Activated naive CD4-positive, alpha-beta T cell treated with anti-CD3 and anti-CD28 coated beads for 36 hours (primary cell): ENCODE data around the gene SLC27A1. TPM values are rescaled to one million over a fixed set of nuclear protein-coding genes. Genes with fewer than 3 reads are reported as not detected.

Source experiments
- CTCF ChIA-PET: fragments of 350-600 bp; sonication (Branson Sonifier 250); formaldehyde crosslinking; loops from one replicate; lab custom pipeline; 2021; ENCODE audit warnings: antibody characterized with exemption; lab: Charles Lee
- DNase-seq: peaks from one replicate; pipeline ENCODE4 v3.0.0-alpha.2; 2020
- H3K27ac Mint-ChIP-seq: one replicate; pipeline ENCODE4 v1.8.0; 2021; ENCODE audit warnings: mild to moderate bottlenecking, mixed read lengths
- H3K27me3 Mint-ChIP-seq: one replicate; pipeline ENCODE4 v1.8.0; 2021; ENCODE audit warnings: low read depth, mixed read lengths
- H3K36me3 Mint-ChIP-seq: one replicate; pipeline ENCODE4 v1.8.0; 2021; ENCODE audit warnings: low read depth, mixed read lengths
- H3K4me1 Mint-ChIP-seq: one replicate; pipeline ENCODE4 v1.8.0; 2021; ENCODE audit warnings: low read depth, mixed read lengths
- H3K4me3 Mint-ChIP-seq: one replicate; pipeline ENCODE4 v1.8.0; 2021; ENCODE audit warnings: mild to moderate bottlenecking, moderate library complexity, mixed read lengths
- H3K9me3 Mint-ChIP-seq: one replicate; pipeline ENCODE4 v1.8.0; 2021; ENCODE audit warnings: mixed read lengths
- intact Hi-C: fragments of 100-400 bp; cut with micrococcal nuclease; formaldehyde crosslinking; loops from one replicate; pipeline ENCODE4 v1.15.1; 2023
- total RNA-seq, 2 experiments: library from RNA; stranded (reverse); gene quantifications; one replicate each; pipeline ENCODE4 v1.2.3, GENCODE V29; 2021

The SLC27A1 gene
- total RNA-seq, 2 experiments from 2014 or later = 1.2 to 1.7 TPM

DNA sequence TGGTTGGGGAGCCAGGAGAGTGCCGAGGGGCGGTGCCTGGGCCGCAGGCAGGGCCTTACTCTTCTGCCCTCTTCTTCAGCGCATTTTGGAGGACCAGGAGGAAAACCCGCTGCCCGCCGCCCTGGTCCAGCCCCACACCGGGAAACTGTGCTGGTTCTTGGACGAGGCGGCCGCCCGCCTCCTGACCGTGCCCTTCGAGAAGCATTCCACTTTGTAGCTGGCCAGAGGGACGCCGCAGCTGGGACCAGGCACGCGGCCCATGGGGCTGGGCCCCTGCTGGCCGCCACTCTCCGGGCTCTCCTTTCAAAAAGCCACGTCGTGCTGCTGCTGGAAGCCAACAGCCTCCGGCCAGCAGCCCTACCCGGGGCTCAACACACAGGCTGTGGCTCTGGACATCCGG lies 50.5 kb downstream of the SLC27A1 start:
- Mint-ChIP-seq H3K27me3 (no peaks in the 10 kb centered on the region), H3K9me3 (peaks cover 7% of the 10 kb centered on the region), H3K36me3 (peaks cover 21% of the 10 kb centered on the region), H3K27ac (no peak overlapping the region), H3K4me1 (peaks cover 15% of the 10 kb centered on the region), H3K4me3 (no peak overlapping the region)
- CTCF ChIA-PET = no interaction called here
- DNase-seq = no peak
- intact Hi-C loops = no loop called here

DNA sequence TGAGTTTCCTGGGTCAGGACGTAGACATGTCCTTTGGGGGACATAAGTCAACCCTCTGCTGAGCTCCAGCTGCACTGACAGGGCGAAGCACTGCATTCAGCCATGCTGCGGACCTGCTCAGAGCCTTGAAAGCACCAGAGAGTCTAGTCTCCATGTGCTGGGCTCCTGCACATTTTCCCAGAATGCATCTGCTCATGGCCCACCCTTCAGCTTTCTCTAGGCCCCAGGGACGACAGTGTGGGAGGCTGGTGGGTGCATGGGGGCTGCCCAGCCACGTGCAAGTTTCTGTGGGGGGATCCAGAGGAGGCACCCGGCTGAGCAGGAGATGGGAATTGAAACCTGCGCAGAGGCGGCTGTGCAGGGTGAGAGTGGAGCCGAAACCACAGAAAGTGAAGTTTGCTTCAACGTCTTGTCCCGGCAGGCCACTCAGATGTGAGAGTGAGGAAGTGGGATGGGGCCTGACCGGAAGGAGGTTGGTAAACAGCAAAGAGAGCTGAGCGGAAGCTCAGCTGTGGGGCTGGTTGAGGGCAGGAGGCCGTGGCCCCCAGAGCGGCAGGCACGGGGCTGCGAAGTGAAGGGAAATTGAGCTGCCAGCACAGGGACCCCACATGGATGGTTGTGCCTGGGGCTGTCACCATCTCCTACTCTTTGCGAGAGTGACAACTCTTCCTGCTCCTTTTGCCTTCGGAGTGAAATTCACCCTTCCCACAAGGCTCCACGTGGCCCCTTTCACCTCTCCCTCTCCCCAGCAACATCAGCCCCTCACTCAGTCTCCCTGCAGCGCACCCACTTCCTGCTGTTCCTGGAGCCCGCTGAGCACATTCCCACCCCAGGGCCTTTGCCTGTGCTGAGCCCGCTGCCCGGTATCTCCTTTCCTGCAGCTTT lies 52.9 kb downstream of the SLC27A1 start:
- intact Hi-C loops = loop anchor here (1.0 kb wide), 1 partner anchor 12 kb away; the partner anchor contains the start of gene PGLS
- Mint-ChIP-seq H3K27me3 (no peaks in the 10 kb centered on the region), H3K36me3 (peaks cover 3% of the 10 kb centered on the region), H3K9me3 (no peaks in the 10 kb centered on the region), H3K27ac (peak overlapping the region; percentile 85), H3K4me3 (no peak overlapping the region), H3K4me1 (peaks cover 15% of the 10 kb centered on the region)
- DNase-seq = peak; percentile 83
- CTCF ChIA-PET = interaction anchor here (1.0 to 2.3 kb wide), 4 partner anchors 11 to 58 kb away, joined by 3 to 10 read pairs (median 4); no protein-coding TSS in a partner anchor

GRCh38 chr19:17524651-17525050 lies 54.3 kb downstream of the SLC27A1 start:
- Mint-ChIP-seq H3K4me3 (no peak overlapping the region), H3K27ac (no peak overlapping the region), H3K9me3 (peaks cover 7% of the 10 kb centered on the region), H3K36me3 (no peaks in the 10 kb centered on the region), H3K4me1 (peaks cover 15% of the 10 kb centered on the region), H3K27me3 (no peaks in the 10 kb centered on the region)
- intact Hi-C loops = no loop called here
- DNase-seq = no peak
- CTCF ChIA-PET = interaction anchor here (0.6 to 2.3 kb wide), 6 partner anchors 28 to 197 kb away, joined by 3 to 10 read pairs (median 3); no protein-coding TSS in a partner anchor

DNA sequence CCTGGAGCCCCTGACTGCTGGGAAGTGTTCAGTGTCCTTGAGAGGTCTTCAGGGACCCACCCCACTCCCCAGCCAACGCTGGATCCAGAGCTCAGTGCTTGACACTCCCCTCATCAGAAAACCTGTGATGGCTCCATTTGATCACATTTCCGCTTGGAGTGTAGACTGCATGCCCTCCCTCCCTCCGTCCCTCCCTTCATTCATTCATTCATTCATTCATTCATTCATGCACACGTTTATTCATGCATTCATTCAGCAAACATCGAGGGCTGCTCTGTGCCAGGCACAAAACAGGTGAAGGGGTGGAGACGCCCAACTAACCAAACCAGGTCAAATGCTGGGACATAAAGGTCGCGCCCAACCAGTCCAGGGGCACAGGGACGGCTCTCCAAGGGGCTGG lies 54.8 kb downstream of the SLC27A1 start:
- Mint-ChIP-seq H3K4me1 (peaks cover 15% of the 10 kb centered on the region), H3K27me3 (no peaks in the 10 kb centered on the region), H3K27ac (no peak overlapping the region), H3K4me3 (no peak overlapping the region), H3K9me3 (peaks cover 7% of the 10 kb centered on the region), H3K36me3 (no peaks in the 10 kb centered on the region)
- no peak for DNase-seq
- intact Hi-C loops = no loop called here
- CTCF ChIA-PET = interaction anchor here (0.6 to 2.3 kb wide), 4 partner anchors 29 to 74 kb away, joined by 3 to 10 read pairs (median 4); no protein-coding TSS in a partner anchor

GRCh38 chr19:17526922-17527321 lies 56.6 kb downstream of the SLC27A1 start:
- Mint-ChIP-seq H3K9me3 (peaks cover 7% of the 10 kb centered on the region), H3K27me3 (no peaks in the 10 kb centered on the region), H3K27ac (no peak overlapping the region), H3K4me3 (no peak overlapping the region), H3K4me1 (peaks cover 15% of the 10 kb centered on the region), H3K36me3 (no peaks in the 10 kb centered on the region)
- DNase-seq = peak; percentile 25
- intact Hi-C loops = no loop called here
- CTCF ChIA-PET = interaction anchor here (0.6 kb wide), 1 partner anchor 21 kb away, joined by 5 read pairs; no protein-coding TSS in a partner anchor

DNA sequence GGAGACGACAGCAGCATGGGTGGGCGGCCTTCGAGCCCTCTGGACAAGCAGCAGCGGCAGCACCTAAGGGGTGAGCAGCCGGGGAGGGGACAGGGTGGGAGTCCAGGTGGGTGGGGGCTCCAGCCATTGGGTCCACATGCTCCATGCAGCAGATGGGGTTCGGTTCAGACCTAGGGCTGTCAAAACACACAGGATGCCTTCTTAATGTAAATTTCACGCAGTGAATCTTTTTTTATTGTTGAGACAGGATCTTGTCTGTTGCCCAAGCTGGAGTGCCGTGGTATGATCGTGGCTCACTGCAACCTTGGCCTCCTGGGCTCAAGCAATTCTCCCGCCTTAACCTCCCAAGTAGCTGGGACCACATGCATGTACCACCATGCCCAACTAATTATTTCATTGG lies 57.0 kb downstream of the SLC27A1 start:
- H3K27me3 Mint-ChIP-seq = no peaks in the 10 kb centered on the region
- intact Hi-C loops = no loop called here
- DNase-seq = no peak
- H3K36me3 Mint-ChIP-seq = no peaks in the 10 kb centered on the region
- CTCF ChIA-PET = no interaction called here
- peaks cover 15% of the 10 kb centered on the region for H3K4me1 Mint-ChIP-seq
- H3K9me3 Mint-ChIP-seq = peaks cover 7% of the 10 kb centered on the region
- H3K27ac Mint-ChIP-seq = no peak overlapping the region
- H3K4me3 Mint-ChIP-seq = no peak overlapping the region

DNA sequence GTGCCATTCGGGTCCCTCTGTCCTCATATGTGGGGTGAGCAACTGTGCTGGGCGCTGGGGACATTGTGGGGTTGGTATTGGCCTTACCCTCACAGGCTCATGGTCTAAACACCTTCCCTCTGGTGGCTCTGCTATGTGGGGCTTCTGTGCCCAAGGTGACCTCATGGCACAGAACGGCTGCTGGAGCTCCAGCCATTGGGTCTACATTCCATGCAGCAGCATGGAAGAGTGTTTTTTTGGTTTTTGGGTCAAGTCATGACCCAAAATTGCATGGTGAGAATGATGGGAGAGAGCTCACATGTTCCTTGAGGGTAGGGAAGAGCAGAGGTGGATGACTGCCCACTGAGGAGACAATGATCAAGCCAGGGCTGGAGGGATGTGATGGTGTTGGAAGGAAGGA lies 58.3 kb downstream of the SLC27A1 start:
- Mint-ChIP-seq H3K27me3 (no peaks in the 10 kb centered on the region), H3K4me3 (no peak overlapping the region), H3K4me1 (peaks cover 6% of the 10 kb centered on the region), H3K9me3 (peaks cover 7% of the 10 kb centered on the region), H3K36me3 (no peaks in the 10 kb centered on the region), H3K27ac (no peak overlapping the region)
- DNase-seq = no peak
- intact Hi-C loops = no loop called here
- CTCF ChIA-PET = interaction anchor here (0.5 to 2.0 kb wide), 4 partner anchors 11 to 48 kb away, joined by 3 to 12 read pairs (median 4); no protein-coding TSS in a partner anchor

DNA sequence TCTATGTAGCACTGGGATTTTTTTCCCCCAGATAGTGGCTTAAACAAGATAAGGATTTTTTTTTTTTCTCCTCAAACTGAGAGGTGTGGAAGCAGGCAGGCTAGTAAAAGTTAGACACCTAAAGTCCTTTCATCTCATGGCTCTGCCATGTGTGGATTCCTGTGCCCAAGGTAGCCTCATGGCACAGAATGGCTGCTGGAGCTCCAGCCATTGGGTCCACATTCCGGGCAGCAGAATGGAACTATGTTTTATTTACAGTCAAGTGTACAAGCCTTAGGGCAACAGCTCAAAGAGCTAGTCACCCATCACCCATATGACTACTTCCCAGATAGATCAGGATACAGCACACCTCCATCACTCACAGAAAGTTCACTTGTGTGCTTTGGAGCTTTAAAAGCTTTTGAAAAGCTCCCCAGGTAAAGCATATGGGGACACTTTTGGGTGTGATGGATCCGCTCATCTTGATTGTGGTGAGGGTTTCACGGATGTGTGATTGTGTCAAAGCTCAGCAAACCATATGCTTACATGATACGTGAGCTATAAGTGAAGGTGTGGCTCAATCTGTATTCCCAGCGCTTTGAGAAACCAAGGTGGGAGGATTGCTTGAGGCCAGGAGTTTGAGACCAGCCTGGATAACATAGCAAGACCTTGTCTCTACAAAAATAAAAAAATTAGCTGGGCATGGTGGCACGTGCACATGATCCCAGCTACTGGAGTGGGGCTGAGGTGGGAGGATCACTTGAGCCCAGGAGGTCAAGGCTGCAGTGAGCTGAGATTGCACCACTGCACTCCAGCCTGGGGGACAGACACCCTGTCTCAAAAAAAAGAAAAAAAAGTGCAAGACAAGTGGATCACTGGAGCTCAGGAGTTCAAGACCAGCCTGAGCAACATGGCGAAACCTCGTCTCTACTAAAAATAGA lies 59.2 kb downstream of the SLC27A1 start:
- no peaks in the 10 kb centered on the region for H3K27me3 Mint-ChIP-seq
- CTCF ChIA-PET = interaction anchor here (0.7 to 2.0 kb wide), 3 partner anchors 10 to 33 kb away, joined by 3 to 12 read pairs (median 5); no protein-coding TSS in a partner anchor
- H3K27ac Mint-ChIP-seq = no peak overlapping the region
- intact Hi-C loops = no loop called here
- H3K4me1 Mint-ChIP-seq = no peaks in the 10 kb centered on the region
- H3K36me3 Mint-ChIP-seq = no peaks in the 10 kb centered on the region
- DNase-seq = no peak
- no peak overlapping the region for H3K4me3 Mint-ChIP-seq
- H3K9me3 Mint-ChIP-seq = peaks cover 7% of the 10 kb centered on the region

- intact Hi-C loops = no loop called here
- CTCF ChIA-PET = interaction anchor here (2.0 kb wide), 1 partner anchor 34 kb away, joined by 12 read pairs; no protein-coding TSS in a partner anchor
Measured at GRCh38 chr19:17530586-17530985, 60.3 kb downstream of the SLC27A1 start.

GRCh38 chr19:17532116-17532515 lies 61.8 kb downstream of the SLC27A1 start:
- Mint-ChIP-seq H3K4me3 (no peak overlapping the region), H3K27me3 (no peaks in the 10 kb centered on the region), H3K4me1 (no peaks in the 10 kb centered on the region), H3K36me3 (no peaks in the 10 kb centered on the region), H3K9me3 (peaks cover 7% of the 10 kb centered on the region), H3K27ac (no peak overlapping the region)
- no peak for DNase-seq
- intact Hi-C loops = no loop called here
- CTCF ChIA-PET = interaction anchor here (0.8 kb wide), 1 partner anchor 36 kb away, joined by 3 read pairs; no protein-coding TSS in a partner anchor

More at GRCh38 chr19:17530586-17530985, 60.3 kb downstream of the SLC27A1 start:
- Mint-ChIP-seq H3K4me1 (no peaks in the 10 kb centered on the region), H3K36me3 (no peaks in the 10 kb centered on the region), H3K27me3 (no peaks in the 10 kb centered on the region), H3K4me3 (no peak overlapping the region), H3K27ac (no peak overlapping the region), H3K9me3 (peaks cover 7% of the 10 kb centered on the region)
- no peak for DNase-seq

DNA sequence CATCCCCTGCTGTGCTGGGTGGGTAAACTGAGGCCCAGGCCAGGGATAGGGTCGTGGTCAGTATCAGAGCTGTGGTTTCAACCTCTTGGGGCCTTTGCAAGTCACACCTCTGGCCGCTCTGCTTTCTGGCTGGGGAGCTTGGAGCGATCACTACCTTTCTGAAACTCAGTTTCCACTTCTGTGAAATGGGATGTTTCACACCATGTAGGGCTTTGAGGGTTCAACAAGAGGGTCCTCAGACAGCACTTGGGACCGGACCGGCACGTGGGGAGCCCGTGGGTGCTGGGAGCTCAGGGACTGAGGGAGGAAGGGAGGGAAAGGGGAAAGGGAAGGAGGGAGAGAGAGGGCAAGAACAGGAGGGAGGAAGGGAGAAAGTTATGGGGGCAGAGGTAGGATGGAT lies 62.2 kb downstream of the SLC27A1 start:
- no peaks in the 10 kb centered on the region for H3K27me3 Mint-ChIP-seq
- H3K9me3 Mint-ChIP-seq = peaks cover 7% of the 10 kb centered on the region
- CTCF ChIA-PET = no interaction called here
- DNase-seq = no peak
- H3K4me3 Mint-ChIP-seq = no peak overlapping the region
- H3K4me1 Mint-ChIP-seq = no peaks in the 10 kb centered on the region
- intact Hi-C loops = no loop called here
- H3K27ac Mint-ChIP-seq = no peak overlapping the region
- no peaks in the 10 kb centered on the region for H3K36me3 Mint-ChIP-seq

DNA sequence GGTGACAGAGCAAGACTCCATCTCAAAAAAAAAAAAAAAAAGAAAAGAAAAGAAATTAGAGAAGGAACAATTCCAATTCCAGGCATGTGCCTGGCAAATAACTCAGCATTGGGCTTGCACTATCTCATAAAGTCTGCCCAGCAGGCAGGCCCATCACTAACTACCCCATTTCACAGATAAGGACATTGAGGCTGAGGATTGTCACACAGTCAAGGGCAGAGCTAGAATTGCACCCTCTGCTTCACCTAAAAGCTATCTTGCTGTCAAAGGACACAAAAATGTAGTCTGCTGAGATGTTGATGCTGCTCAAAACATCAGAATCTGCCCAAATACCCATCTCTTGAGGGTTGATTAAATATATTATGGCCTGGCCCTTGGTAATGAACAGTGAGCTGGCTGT lies 64.4 kb downstream of the SLC27A1 start:
- intact Hi-C loops = no loop called here
- peaks cover 6% of the 10 kb centered on the region for H3K27me3 Mint-ChIP-seq
- no peak overlapping the region for H3K4me3 Mint-ChIP-seq
- H3K4me1 Mint-ChIP-seq = peaks cover 10% of the 10 kb centered on the region
- H3K36me3 Mint-ChIP-seq = no peaks in the 10 kb centered on the region
- H3K27ac Mint-ChIP-seq = no peak overlapping the region
- CTCF ChIA-PET = no interaction called here
- no peaks in the 10 kb centered on the region for H3K9me3 Mint-ChIP-seq
- no peak for DNase-seq
